ENCODE measurements around the gene PEX12.
"Not testable (repeated sequence)": the region's sequence is repeated elsewhere in the genome, so short reads cannot be mapped to it uniquely, and the experiment has no call there.

Gene PEX12

GRCh38 chr17:35577830-35578196 is 558 bp downstream of the PEX12 start:
- DNase-seq (ENCODE audit: low spot score) = no peak

DNA sequence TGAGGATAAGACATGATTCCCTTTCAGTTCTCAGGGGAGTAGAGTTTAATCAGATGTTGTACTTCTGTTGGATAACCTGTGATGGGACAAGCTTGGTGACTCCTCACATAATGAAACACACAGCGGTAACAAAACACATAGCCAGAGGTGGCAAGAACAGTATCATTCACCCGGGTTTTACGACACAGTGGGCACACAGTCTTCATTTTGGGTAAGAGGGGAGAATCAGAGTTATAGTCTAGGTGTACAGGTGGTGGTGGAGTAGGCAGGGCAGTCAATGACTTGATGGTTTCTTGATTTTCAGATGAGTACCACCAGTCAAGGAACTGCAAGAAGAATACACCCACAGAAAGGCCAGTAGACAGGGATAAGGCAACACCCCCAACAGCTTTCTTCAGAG is 2.6 kb downstream of the PEX12 start:
- DNase-seq (ENCODE audit: low spot score) = no peak

- no peak for DNase-seq (ENCODE audit: low spot score)
Measured at GRCh38 chr17:35569405-35569804, 9.0 kb downstream of the PEX12 start.

- DNase-seq (ENCODE audit: low spot score) = peak; percentile 56
Measured at GRCh38 chr17:35568561-35568960, 9.8 kb downstream of the PEX12 start.

DNA sequence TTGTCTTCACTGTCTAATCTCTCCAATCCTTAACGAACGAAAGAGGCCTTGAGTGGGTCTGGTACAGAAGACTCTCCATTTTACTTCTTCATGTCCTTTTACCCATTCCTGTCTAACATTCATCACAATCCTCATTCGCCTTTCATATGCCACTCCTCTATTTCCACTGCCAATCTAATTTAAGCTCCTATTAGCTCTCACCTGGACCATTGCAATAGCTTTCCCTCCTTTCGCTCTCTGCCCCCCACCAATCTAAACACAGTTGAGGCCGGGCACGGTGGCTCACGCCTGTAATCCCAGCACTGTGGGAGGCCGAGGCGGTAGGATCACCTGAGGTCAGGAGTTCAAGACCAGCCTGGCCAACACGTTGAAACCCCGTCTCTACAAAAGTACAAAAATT is 11.4 kb downstream of the PEX12 start:
- no peak for DNase-seq (ENCODE audit: low spot score)

GRCh38 chr17:35563181-35563580 is 15.2 kb downstream of the PEX12 start:
- not testable (repeated sequence) for DNase-seq (ENCODE audit: low spot score)

- no peak for DNase-seq (ENCODE audit: low spot score)
Measured at GRCh38 chr17:35560703-35561102, 17.7 kb downstream of the PEX12 start, which contains the start of gene SLFN14. Gene SLFN14 (minus strand): TSS chr17:35560819. CDS start chr17:35558062, 2,757 bp downstream.

GRCh38 chr17:35559495-35560210 is 18.7 kb downstream of the PEX12 start:
- DNase-seq (ENCODE audit: low spot score) = no peak

DNA sequence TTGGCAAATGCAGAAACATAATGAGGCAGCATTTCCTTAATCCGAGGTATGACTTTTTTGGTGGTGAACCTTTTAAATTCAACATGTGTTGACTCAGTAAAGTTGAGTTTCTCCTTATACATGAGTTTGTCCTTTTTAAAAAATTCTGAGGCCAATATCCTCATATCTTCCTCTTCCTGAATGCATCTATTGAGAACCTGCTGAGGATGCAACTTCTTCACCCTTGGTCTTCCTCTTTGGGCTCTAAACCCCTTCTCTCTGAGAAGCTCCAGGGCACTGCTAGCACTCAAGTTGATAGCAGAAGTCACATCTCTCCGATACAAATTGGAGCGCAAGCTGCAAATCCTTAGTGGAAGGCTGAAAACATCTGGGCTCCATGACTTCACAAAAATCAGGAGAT is 21.0 kb downstream of the PEX12 start:
- no peak for DNase-seq (ENCODE audit: low spot score)

DNA sequence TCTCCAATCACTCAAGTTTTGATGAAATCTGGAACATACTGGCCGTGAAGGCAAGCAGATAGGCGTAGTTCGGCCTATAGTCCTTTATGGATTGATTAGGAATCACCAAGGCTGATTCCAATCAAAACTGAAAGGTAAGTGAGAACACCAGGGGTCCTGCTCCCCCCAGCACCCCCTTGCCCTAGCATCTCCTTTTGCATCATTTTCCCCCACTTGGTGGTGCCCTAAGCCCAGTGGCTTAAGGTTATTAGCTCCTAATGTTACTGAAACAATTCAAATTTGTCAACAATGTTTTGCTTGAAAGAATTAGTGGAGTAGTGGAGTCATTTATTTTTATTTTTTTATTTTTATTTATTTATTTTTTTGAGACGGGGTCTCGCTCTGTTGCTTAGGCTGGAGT is 22.7 kb downstream of the PEX12 start:
- DNase-seq (ENCODE audit: low spot score) = no peak

- DNase-seq (ENCODE audit: low spot score) = no peak
Measured at GRCh38 chr17:35554668-35555067, 23.7 kb downstream of the PEX12 start.

DNA sequence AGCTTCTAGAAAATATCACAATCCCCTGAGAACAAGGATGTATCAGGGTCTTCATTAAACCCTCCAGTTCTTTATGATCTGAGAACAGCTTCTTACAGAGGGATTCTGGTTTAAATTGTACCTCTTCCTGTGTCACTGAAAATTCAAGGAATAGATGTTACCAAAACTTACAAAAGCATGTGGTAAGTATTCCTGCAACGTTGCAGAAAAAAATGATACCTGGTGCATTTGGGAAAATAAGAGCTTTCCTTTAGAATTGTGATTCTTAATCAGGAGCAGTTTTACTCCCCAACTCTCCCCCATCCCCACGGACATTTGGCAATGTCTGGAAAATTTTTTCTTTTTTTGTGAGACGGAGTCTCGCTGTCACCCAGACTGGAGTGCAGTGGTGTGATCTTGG is 25.1 kb downstream of the PEX12 start:
- DNase-seq (ENCODE audit: low spot score) = no peak

GRCh38 chr17:35548978-35549377 is 29.4 kb downstream of the PEX12 start:
- no peak for DNase-seq (ENCODE audit: low spot score)

DNA sequence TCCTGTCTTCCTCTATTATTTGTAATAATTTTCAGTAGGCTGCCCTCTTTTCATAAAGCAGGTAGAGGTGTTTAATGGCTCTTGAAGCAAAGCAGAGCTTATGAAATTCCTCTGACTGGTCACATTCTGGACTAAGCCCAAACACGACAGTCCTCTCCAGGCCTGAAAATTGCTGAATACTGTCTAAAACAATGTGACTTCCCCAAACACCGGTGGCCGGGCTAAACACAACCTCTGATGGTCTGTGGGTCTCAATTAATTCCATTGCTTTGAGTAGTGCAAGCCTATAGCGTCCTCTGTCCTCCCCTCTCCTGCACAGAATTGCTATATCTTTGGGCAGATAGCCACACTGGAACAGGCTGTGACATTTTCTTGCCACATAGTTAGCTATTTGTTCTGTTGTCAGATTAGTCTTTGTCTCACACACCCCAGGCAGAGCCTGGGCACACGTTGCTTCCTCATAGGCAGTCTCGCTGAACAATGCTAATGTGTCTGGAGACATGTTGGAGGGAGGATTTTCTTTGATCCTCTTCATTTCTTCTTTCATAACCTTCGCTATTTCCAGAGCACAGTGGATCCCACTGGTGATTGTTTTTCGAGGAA is 30.1 kb downstream of the PEX12 start:
- DNase-seq (ENCODE audit: low spot score) = no peak

GRCh38 chr17:35546487-35546886 is 31.9 kb downstream of the PEX12 start:
- DNase-seq (ENCODE audit: low spot score) = no peak

DNA sequence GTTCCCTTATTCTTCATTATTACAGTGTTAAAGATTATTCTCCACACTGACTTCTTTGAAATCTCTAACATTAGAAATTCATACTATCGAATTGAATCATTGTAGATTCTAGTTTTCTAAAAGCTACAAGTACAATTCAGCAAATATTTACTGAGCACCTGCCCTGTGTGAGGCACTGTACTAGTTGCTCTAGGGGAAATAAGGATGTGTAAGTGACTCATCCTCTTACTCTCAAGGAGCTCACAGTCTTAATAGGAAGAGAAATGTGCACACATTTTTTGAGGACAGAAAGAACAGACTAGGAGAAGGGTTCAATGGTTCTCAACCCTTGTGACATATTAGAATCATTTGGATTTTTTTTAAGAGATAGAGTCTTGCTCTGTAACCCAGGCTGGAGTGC is 33.2 kb downstream of the PEX12 start:
- DNase-seq (ENCODE audit: low spot score) = no peak

- DNase-seq (ENCODE audit: low spot score) = no peak
Measured at GRCh38 chr17:35543856-35544255, 34.5 kb downstream of the PEX12 start.

- DNase-seq (ENCODE audit: low spot score) = no peak
Measured at GRCh38 chr17:35542990-35543389, 35.4 kb downstream of the PEX12 start.

DNA sequence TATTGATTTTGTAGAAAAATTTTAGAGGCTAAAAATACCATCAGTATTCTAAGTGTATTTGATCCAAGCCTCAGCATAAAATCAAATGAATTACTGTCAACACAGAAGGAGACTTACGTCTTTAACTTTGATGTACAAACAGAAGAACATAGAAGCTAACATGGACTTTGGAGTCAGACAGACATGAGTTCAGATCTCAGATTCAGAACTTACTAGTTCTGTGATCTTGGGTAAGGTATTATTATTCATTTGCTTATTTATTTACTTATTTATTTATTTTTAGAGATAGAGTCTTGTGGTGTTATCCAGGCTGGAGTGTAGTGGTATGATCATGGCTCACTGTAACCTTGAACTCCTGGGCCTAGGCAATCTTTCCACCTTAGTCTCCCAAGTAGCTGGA is 36.9 kb downstream of the PEX12 start:
- no peak for DNase-seq (ENCODE audit: low spot score)

- peak; percentile 42 for DNase-seq (ENCODE audit: low spot score)
Measured at GRCh38 chr17:35540589-35541404, 37.6 kb downstream of the PEX12 start.

DNA sequence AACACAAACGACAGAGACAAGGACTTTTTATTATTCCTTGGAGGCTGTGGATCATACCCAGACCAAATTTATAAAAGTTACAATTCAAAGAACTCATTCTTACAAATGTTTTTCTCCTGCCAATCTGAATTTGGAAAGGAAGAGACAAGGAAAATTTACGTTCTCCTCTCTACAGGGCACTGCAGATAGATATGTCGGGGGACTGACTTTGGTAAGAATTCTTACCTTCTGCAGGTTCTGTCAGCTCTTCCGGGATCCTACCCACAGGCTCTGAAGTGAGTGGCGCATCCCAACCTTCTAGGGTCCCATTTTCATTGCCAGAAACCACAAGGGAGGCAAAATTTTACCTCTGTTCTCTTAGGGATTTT is 38.7 kb downstream of the PEX12 start:
- no peak for DNase-seq (ENCODE audit: low spot score)

DNA sequence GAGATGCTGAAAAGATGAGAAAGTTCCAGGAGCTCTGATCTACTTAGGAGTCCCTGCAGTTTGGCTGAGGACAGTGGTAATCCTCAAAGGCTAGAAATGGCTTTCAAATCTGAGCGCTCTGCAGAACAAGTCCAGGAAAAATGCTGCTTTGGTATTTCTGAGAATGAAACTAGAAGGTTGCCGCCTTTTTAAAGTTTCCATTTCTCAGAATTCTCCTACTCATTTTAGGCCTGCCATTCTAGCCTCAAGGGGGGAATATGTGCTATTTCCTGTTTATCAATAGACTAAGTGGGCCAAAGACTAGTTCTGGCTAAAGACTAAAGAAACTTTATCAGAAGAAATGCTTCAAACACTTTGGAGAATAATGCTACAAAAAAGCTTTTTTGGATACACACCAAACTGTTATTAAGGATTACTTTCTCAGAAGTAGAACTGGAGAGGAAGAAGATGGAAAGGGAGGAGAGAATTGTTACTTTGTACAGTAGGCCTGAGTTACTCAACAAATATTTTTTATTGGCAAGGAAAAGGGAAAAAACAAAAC is 40.7 kb downstream of the PEX12 start, which contains the start of gene SLFN12L:
Gene SLFN12L, minus strand, starts transcription at position 78 of the 541 bp plus-strand sequence. CDS start 15,314 bp downstream, outside the sequence.
- no peak for DNase-seq (ENCODE audit: low spot score)

DNA sequence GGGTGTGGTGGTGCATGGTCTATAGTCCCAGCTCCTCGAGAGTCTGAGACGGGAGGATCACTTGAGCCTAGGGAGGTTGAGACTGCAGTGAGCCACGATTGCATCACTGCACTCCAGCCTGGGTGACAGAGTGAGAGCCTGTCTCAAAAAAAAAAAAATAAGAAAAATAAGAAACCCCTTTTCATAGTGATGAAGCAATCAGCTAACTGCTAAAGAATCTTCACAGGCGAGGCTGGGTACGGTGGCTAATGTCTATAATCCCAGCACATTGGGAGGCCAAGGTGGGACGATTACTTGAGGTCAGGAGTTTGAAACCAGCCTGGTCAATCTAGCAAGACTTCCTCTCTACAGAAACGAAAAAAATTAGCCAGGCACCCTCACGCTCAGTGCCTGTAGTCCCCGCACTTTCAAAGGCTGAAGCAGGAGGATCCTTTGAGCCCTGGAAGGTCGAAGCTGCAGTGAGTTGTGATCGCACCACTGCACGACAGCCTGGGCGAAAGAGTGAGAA is 41.7 kb downstream of the PEX12 start:
- DNase-seq (ENCODE audit: low spot score) = no peak

Measured in COLO829 (cell line).